ENCODE results near the gene MAD1L1. TPM values are rescaled to one million over a fixed set of nuclear protein-coding genes. Genes with fewer than 3 reads are reported as not detected.

MAD1L1 gene
- total RNA-seq, 2 donors from 2014 or later = 81.3 to 115 TPM

DNA sequence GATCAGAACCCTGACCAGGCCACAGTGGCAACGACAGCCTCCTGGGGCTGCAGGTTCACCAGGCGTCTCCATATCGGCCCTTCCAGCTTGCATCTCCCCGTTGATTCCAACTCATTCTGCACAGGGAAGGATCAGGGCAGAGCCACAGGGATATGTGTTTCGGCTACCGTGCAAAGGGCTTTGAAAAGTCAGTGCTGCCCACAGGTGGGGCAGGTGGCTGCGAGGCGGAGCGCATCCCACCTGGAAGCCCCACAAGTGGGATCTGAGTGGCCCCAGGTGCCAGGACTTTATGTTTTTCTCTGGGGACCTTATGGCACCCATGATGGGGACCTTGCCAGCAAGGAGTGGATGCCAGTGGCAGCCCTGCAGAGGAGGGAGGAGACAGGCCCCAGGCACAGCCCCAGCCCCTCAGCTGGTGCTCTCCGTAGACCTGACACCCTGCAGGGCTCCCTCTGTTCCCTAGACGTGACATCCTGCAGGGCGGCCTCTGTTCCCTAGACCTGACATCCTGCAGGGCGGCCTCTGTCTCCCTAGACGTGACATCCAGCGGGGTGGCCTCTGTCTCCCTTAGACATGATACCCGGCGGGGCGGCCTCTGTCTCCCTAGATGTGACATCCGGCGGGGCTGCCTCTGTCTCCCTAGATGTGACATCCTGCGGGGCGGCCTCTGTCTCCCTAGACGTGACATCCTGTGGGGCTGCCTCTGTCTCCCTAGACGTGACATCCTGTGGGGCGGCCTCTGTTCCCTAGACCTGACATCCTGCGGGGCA, 373.3 kb downstream of the MAD1L1 start:
- ATAC-seq (no peak), DNase-seq (no peak)
- H3K36me3 Mint-ChIP-seq (ENCODE audit: low read depth) = no peaks in the 10 kb centered on the region
- H3K4me1 Mint-ChIP-seq = peaks cover 9% of the 10 kb centered on the region
- no peak overlapping the region for H3K4me3 Mint-ChIP-seq
- no peak overlapping the region for H3K27ac Mint-ChIP-seq
- no peaks in the 10 kb centered on the region for H3K27me3 Mint-ChIP-seq
- no peaks in the 10 kb centered on the region for H3K9me3 ChIP-seq (ENCODE audit: control insufficient read depth, low read length, poor library complexity, severe bottlenecking)

GRCh38 chr7:1858435-1859265, 374.1 kb downstream of the MAD1L1 start:
- no peaks in the 10 kb centered on the region for H3K9me3 ChIP-seq (ENCODE audit: control insufficient read depth, low read length, poor library complexity, severe bottlenecking)
- no peak for DNase-seq
- Mint-ChIP-seq H3K4me3 (no peak overlapping the region), H3K27ac (no peak overlapping the region), H3K4me1 (peaks cover 11% of the 10 kb centered on the region), H3K27me3 (no peaks in the 10 kb centered on the region), H3K36me3 (ENCODE audit: low read depth) (no peaks in the 10 kb centered on the region)
- no peak for ATAC-seq

- peak in 1 of 3 donors; percentile 9 for DNase-seq
These were observed 375.0 kb downstream of the MAD1L1 start for GRCh38 chr7:1857487-1858421.

DNA sequence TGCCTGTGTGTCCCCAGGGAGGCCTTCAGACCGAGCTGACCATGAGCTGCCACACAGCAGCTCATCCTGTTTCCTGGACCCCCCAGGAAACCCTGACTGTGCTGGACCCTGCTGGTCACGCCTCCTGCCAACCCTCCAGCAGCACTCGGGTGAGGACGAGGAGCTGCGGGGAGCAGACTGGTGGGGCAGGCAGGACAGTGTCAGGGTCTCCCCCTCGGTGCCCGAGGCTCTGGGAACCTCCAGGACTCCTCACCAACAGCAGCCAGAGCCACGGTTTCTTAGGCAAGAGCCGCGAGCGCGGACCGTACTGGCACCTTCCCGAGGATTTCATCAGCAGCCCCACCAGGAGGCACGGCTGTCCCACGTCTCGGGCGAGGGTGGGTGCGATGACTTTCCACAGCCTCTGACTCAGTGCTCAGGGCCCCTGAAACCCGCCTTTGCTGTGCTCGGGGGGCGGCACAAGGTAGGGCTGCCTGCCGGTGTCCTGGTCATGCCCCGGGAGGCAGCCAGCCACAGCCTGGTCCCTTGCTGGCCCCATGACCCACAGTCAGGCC, 375.8 kb downstream of the MAD1L1 start:
- H3K9me3 ChIP-seq (ENCODE audit: control insufficient read depth, low read length, poor library complexity, severe bottlenecking) = no peaks in the 10 kb centered on the region
- Mint-ChIP-seq H3K27ac (no peak overlapping the region), H3K36me3 (ENCODE audit: low read depth) (no peaks in the 10 kb centered on the region), H3K4me3 (no peak overlapping the region), H3K4me1 (peaks cover 11% of the 10 kb centered on the region), H3K27me3 (no peaks in the 10 kb centered on the region)
- DNase-seq = peak in 1 of 3 donors; percentile 7
- ATAC-seq = no peak

More at GRCh38 chr7:1857487-1858421, 375.0 kb downstream of the MAD1L1 start:
- no peaks in the 10 kb centered on the region for H3K27me3 Mint-ChIP-seq
- no peak overlapping the region for H3K27ac Mint-ChIP-seq
- H3K4me3 Mint-ChIP-seq = no peak overlapping the region
- H3K36me3 Mint-ChIP-seq (ENCODE audit: low read depth) = no peaks in the 10 kb centered on the region
- H3K9me3 ChIP-seq (ENCODE audit: control insufficient read depth, low read length, poor library complexity, severe bottlenecking) = no peaks in the 10 kb centered on the region
- ATAC-seq = no peak
- H3K4me1 Mint-ChIP-seq = peaks cover 11% of the 10 kb centered on the region

DNA sequence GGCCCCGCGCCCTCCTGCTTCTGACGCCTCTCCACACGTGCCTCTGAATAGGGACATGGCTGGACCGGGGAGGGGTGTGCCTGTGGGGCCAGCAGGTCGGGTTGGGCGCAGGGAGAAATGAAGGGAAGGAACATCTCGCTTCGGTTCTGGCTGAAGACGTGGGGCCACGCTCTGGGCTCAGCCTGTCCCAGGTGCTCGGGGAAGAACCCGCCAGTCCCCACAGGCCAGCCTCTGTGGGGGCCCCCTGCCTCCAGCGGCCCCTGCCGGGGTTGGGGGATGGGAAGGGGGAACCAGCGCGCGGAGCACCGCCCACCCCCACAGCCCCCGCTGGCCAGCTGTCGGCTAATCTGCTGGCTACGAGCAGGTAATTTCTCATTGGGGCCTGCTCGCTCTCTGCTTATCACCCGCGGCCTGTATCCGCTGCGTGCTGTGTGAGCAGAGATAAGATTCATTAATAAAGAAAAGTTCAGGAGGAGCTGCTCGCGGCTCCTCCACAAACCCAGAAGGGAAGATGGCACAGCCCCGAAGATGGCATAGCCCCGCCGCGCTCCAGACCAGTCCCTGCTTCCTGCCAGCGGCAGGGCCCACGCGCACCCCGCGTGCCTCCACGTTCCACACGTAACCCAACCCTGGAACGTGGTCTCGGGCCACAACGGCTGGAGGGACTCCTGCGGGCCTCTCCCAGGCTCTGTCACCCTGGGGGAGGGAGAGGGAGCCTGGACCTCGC, 376.4 kb downstream of the MAD1L1 start:
- H3K36me3 Mint-ChIP-seq (ENCODE audit: low read depth) = no peaks in the 10 kb centered on the region
- no peak overlapping the region for H3K27ac Mint-ChIP-seq
- no peaks in the 10 kb centered on the region for H3K27me3 Mint-ChIP-seq
- no peak for ATAC-seq
- peak in 1 of 3 donors; percentile 8 for DNase-seq
- H3K4me3 Mint-ChIP-seq = no peak overlapping the region
- H3K9me3 ChIP-seq (ENCODE audit: control insufficient read depth, low read length, poor library complexity, severe bottlenecking) = no peaks in the 10 kb centered on the region
- peaks cover 14% of the 10 kb centered on the region for H3K4me1 Mint-ChIP-seq

DNA sequence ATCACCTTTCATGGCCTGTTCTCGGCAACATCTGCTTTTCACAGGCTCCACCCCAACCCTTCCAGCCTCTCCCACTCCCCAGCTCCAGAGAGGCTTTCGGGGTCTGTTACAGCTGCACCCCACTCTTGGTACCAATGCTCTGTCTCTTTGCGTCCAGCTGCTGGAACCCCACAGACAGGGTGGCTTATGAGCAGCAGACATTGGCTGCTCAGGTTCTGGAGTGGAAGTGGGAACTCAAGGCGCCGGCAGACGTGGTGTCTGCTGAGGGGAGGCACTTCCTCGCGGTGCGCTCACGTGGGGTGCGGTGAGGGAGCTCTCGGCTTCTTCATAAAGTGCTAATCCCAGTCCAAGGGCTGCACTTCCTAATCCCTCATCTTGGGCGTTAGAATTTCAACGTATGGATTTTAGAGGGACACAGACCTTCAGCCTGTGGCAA, 377.0 kb downstream of the MAD1L1 start:
- DNase-seq = peak in 1 of 3 donors; percentile 4
- Mint-ChIP-seq H3K36me3 (ENCODE audit: low read depth) (no peaks in the 10 kb centered on the region), H3K4me3 (peak overlapping the region; percentile 83), H3K27ac (peak overlapping the region; percentile 59), H3K27me3 (no peaks in the 10 kb centered on the region), H3K4me1 (peaks cover 14% of the 10 kb centered on the region)
- no peaks in the 10 kb centered on the region for H3K9me3 ChIP-seq (ENCODE audit: control insufficient read depth, low read length, poor library complexity, severe bottlenecking)
- ATAC-seq = no peak

DNA sequence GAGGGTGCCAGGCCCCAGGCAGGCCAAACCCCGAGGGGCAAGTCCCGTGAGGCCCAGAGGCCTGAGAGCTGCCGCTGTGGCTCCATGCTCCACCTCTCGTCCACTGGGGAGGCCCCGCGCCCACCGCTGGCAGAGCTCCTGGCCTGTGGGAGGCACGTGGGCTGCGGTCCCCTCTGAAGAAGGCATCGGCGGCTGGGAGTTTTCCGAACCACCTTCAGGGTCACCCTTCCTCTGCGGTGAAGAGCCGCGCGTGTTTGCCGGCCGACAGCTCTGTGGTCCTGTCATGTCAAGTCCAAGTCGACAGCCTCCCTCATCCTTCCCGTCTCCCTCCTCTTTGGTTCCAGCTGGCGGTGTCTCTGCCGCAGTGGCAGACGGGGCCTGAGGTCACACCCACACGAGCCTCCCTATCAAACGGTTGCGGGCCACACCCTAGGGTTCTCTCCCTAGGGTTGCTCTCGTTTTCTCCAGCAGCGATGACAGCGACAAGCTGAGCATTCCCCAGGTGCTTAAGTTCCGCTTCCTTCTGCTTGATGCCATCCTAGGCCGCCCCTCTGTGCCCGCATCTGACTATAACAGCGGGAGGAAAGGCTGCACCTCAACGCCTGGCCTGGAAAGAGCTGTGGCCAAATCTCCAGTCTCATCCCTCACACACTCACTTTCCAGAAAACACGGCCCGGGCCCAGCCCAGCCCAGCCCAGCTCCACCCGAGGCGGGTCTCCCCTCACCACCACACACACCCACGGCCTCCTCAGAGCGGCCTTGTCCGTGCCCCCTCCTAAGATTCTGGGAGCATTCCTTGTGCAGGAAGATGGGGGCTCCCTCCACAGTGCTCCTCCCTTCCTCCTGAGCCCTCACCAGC, 377.6 kb downstream of the MAD1L1 start:
- no peaks in the 10 kb centered on the region for H3K27me3 Mint-ChIP-seq
- H3K36me3 Mint-ChIP-seq (ENCODE audit: low read depth) = no peaks in the 10 kb centered on the region
- DNase-seq (peak in 2 of 3 donors; percentile 2 to 8), ATAC-seq (peak; percentile 26)
- H3K9me3 ChIP-seq (ENCODE audit: control insufficient read depth, low read length, poor library complexity, severe bottlenecking) = no peaks in the 10 kb centered on the region
- peak overlapping the region; percentile 83 for H3K4me3 Mint-ChIP-seq
- H3K27ac Mint-ChIP-seq = peak overlapping the region; percentile 59
- H3K4me1 Mint-ChIP-seq = peaks cover 14% of the 10 kb centered on the region

GRCh38 chr7:1853986-1854865, 378.5 kb downstream of the MAD1L1 start:
- Mint-ChIP-seq H3K4me1 (peaks cover 14% of the 10 kb centered on the region), H3K27me3 (no peaks in the 10 kb centered on the region), H3K4me3 (peak overlapping the region; percentile 83), H3K27ac (peak overlapping the region; percentile 59), H3K36me3 (ENCODE audit: low read depth) (no peaks in the 10 kb centered on the region)
- ATAC-seq (peak; percentile 32), DNase-seq (peak; percentile 2 to 6 (median 5))
- H3K9me3 ChIP-seq (ENCODE audit: control insufficient read depth, low read length, poor library complexity, severe bottlenecking) = no peaks in the 10 kb centered on the region

DNA sequence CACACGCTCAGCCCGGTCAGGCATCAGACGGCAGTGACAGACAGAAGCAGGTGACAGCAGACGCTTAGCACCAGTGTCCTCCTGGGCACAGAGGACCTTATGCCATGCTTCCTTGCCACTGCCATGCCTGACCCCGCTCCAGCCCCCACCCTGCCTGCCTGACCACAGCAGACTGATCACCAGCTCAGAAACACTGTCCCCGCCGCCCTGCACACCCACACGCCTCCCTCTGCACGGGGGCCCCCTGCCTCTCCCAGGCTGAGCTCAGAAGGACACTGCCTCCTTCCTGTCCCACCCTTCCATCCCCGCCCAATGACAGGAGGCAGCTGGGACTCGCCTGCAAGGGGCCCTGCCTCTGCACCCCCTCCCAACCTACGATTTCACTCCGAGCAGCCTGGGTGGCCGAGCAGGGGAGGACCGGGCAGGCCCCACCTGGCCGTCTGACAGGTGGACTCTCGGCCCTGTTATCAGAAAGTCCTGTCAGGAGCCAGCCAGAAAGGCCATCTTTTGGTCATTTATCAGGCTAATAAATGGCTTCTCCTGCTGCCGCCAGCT, 379.2 kb downstream of the MAD1L1 start:
- peak overlapping the region; percentile 66 for H3K4me3 Mint-ChIP-seq
- no peaks in the 10 kb centered on the region for H3K27me3 Mint-ChIP-seq
- DNase-seq (peak in 1 of 3 donors; percentile 12), ATAC-seq (no peak)
- H3K9me3 ChIP-seq (ENCODE audit: control insufficient read depth, low read length, poor library complexity, severe bottlenecking) = no peaks in the 10 kb centered on the region
- no peaks in the 10 kb centered on the region for H3K36me3 Mint-ChIP-seq (ENCODE audit: low read depth)
- H3K4me1 Mint-ChIP-seq = peaks cover 14% of the 10 kb centered on the region
- no peak overlapping the region for H3K27ac Mint-ChIP-seq

GRCh38 chr7:1852517-1853430, 380.0 kb downstream of the MAD1L1 start:
- no peak overlapping the region for H3K27ac Mint-ChIP-seq
- H3K4me3 Mint-ChIP-seq = peak overlapping the region; percentile 66
- H3K4me1 Mint-ChIP-seq = peaks cover 14% of the 10 kb centered on the region
- DNase-seq = peak in 1 of 3 donors; percentile 9
- H3K27me3 Mint-ChIP-seq = no peaks in the 10 kb centered on the region
- no peaks in the 10 kb centered on the region for H3K36me3 Mint-ChIP-seq (ENCODE audit: low read depth)
- H3K9me3 ChIP-seq (ENCODE audit: control insufficient read depth, low read length, poor library complexity, severe bottlenecking) = no peaks in the 10 kb centered on the region
- ATAC-seq = no peak

All from T-helper 17 cell (primary cell).